SJSA1 (cell line): ENCODE measurements around the gene STX4. TPM values are rescaled to one million over a fixed set of nuclear protein-coding genes. Genes with fewer than 3 reads are reported as not detected.

Experiments used
- DNase-seq, 2 experiments: peaks; one replicate each; pipeline ENCODE4 v3.0.0-alpha.2; 2015 to 2020; ENCODE audit warnings: low spot score in 2 of 2, low read depth in 1 of 2
- H3K27ac ChIP-seq: fragments of 250-450 bp; sonication (Bioruptor Pico); 2 replicates; pipeline ENCODE4 v1.5.1; 2020; ENCODE audit warnings: mild to moderate bottlenecking, moderate library complexity
- H3K27me3 ChIP-seq: fragments of 250-450 bp; sonication (Bioruptor Pico); replicated peaks from 2 replicates; pipeline ENCODE4 v1.5.1; 2020; ENCODE audit warnings: mild to moderate bottlenecking, moderate library complexity
- H3K36me3 ChIP-seq: fragments of 250-450 bp; sonication (Bioruptor Pico); 2 replicates; pipeline ENCODE4 v1.5.1; 2020; ENCODE audit warnings: mild to moderate bottlenecking
- H3K4me1 ChIP-seq: fragments of 250-450 bp; sonication (Bioruptor Pico); replicated peaks from 2 replicates; pipeline ENCODE4 v1.6.1; 2021; ENCODE audit warnings: mild to moderate bottlenecking
- H3K4me3 ChIP-seq: fragments of 250-450 bp; sonication (Bioruptor Pico); 2 replicates; pipeline ENCODE4 v1.5.1; 2020; ENCODE audit warnings: mild to moderate bottlenecking
- H3K9me3 ChIP-seq: fragments of 250-450 bp; sonication (Bioruptor Pico); replicated peaks from 2 replicates; pipeline ENCODE4 v1.5.1; 2020; ENCODE audit warnings: mild to moderate bottlenecking
- total RNA-seq: library from RNA; depleted of rRNA; stranded (reverse); fragments of >200 nt; shearing (Covaris generic); gene quantifications from 2 replicates; pipeline ENCODE4 v1.2.3, GENCODE V29; 2014

STX4 gene
- total RNA-seq, 1 experiment from 2014 or later: 11.8 TPM

DNA sequence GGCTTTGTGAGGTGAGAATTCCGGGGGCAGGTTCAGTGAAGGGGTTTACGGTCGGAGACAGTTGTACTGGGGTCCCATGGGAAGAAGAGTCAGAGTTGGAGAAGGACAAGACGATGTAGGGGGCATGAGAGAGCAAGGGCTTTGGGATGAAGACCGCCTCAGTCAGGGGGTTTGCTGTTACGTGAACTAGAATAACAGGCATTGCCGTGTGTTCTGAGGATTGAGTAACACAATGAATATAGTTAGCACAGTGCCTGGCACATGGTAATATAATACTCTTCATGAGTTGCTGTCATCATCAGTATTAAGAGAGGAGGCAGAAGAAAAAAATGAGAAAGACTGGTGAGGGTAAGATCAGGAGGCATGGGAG, 41.4 kb downstream of the STX4 start:
- no peaks in the 10 kb centered on the region for H3K9me3 ChIP-seq
- DNase-seq: no peak
- H3K27me3 ChIP-seq: no peaks in the 10 kb centered on the region
- peak overlapping the region; percentile 80 for H3K27ac ChIP-seq
- H3K36me3 ChIP-seq: peaks cover 61% of the 10 kb centered on the region
- H3K4me3 ChIP-seq: peak overlapping the region; percentile 86
- H3K4me1 ChIP-seq: peaks cover 17% of the 10 kb centered on the region

DNA sequence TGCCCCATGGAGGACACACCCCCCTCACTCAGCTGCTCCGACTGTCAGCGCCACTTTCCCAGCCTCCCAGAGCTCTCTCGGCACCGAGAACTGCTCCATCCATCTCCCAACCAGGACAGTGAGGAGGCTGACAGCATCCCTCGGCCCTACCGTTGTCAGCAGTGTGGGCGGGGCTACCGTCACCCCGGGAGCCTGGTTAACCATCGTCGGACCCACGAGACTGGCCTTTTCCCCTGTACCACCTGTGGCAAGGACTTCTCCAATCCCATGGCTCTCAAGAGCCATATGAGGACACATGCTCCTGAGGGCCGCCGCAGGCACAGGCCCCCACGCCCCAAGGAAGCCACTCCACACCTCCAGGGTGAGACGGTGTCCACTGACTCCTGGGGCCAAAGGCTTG, 43.0 kb downstream of the STX4 start:
- Histone ChIP-seq H3K27me3 (no peaks in the 10 kb centered on the region), H3K36me3 (peaks cover 76% of the 10 kb centered on the region), H3K27ac (no peak overlapping the region), H3K4me1 (peaks cover 17% of the 10 kb centered on the region), H3K4me3 (no peak overlapping the region), H3K9me3 (no peaks in the 10 kb centered on the region)
- no peak for DNase-seq

DNA sequence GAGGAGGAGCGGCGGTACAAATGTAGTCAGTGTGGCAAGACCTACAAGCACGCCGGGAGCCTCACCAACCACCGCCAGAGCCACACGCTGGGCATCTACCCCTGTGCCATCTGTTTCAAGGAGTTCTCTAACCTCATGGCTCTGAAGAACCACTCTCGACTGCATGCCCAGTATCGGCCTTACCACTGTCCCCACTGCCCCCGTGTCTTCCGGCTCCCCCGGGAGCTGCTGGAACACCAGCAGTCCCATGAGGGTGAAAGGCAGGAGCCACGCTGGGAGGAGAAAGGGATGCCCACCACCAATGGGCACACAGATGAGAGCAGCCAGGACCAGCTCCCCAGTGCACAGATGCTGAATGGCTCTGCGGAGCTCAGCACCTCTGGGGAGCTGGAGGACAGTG, 43.7 kb downstream of the STX4 start:
- Histone ChIP-seq H3K9me3 (no peaks in the 10 kb centered on the region), H3K27ac (no peak overlapping the region), H3K4me3 (no peak overlapping the region), H3K36me3 (peaks cover 81% of the 10 kb centered on the region), H3K27me3 (no peaks in the 10 kb centered on the region), H3K4me1 (peaks cover 11% of the 10 kb centered on the region)
- no peak for DNase-seq

DNA sequence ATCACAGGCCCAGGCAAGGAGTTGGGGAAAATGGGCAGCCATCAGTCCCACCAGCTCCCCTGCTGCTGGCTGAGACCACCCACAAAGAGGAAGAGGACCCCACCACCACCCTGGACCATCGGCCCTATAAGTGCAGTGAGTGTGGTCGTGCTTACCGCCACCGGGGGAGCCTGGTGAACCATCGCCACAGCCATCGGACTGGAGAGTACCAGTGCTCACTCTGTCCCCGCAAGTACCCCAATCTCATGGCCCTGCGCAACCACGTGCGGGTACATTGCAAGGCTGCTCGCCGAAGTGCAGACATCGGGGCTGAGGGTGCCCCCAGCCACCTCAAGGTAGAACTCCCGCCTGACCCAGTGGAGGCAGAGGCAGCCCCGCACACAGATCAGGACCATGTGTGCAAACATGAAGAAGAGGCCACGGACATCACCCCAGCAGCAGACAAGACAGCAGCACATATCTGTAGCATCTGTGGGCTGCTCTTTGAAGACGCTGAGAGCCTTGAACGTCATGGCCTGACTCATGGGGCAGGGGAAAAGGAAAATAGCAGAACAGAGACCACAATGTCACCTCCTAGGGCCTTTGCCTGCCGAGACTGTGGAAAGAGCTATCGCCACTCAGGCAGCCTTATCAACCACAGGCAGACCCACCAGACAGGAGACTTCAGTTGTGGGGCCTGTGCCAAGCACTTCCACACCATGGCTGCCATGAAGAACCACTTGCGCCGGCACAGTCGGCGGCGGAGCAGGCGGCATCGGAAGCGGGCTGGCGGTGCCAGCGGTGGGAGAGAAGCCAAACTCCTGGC, 44.4 kb downstream of the STX4 start:
- H3K4me3 ChIP-seq: no peak overlapping the region
- no peak for DNase-seq
- no peaks in the 10 kb centered on the region for H3K27me3 ChIP-seq
- H3K27ac ChIP-seq: no peak overlapping the region
- no peaks in the 10 kb centered on the region for H3K9me3 ChIP-seq
- H3K36me3 ChIP-seq: peaks cover 84% of the 10 kb centered on the region
- peaks cover 9% of the 10 kb centered on the region for H3K4me1 ChIP-seq

DNA sequence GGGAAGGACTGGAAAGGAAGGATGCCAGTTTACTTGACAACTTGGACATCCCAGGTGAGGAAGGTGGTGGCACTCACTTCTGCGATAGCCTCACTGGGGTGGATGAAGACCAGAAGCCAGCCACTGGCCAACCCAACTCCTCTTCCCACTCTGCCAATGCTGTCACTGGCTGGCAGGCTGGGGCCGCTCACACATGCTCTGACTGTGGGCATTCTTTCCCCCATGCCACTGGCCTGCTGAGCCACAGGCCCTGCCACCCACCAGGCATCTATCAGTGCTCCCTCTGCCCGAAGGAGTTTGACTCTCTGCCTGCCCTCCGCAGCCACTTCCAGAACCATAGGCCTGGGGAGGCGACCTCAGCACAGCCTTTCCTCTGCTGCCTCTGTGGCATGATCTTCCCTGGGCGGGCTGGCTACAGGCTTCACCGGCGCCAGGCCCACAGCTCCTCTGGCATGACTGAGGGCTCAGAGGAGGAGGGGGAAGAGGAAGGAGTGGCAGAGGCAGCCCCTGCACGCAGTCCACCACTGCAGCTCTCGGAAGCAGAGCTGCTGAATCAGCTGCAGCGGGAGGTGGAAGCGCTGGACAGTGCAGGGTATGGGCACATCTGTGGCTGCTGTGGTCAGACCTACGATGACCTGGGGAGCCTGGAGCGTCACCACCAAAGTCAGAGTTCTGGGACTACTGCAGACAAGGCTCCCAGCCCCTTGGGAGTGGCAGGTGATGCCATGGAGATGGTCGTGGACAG, 45.4 kb downstream of the STX4 start:
- Histone ChIP-seq H3K4me3 (no peak overlapping the region), H3K9me3 (no peaks in the 10 kb centered on the region), H3K36me3 (peaks cover 75% of the 10 kb centered on the region), H3K27me3 (no peaks in the 10 kb centered on the region), H3K27ac (no peak overlapping the region), H3K4me1 (peaks cover 9% of the 10 kb centered on the region)
- DNase-seq: no peak

DNA sequence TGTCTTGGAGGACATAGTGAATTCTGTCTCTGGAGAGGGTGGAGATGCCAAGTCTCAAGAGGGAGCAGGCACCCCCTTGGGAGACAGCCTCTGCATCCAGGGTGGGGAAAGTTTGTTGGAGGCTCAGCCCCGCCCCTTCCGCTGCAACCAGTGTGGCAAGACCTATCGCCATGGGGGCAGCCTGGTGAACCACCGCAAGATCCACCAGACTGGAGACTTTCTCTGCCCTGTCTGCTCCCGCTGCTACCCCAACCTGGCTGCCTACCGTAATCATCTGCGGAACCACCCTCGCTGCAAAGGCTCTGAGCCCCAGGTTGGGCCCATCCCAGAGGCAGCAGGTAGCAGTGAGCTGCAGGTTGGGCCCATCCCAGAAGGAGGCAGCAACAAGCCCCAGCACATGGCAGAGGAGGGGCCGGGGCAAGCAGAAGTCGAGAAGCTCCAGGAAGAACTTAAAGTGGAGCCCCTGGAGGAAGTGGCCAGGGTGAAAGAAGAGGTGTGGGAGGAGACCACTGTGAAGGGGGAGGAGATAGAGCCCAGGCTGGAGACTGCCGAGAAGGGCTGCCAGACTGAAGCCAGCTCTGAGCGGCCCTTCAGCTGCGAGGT, 46.1 kb downstream of the STX4 start:
- no peak for DNase-seq
- Histone ChIP-seq H3K36me3 (peaks cover 82% of the 10 kb centered on the region), H3K27ac (no peak overlapping the region), H3K4me1 (peaks cover 9% of the 10 kb centered on the region), H3K9me3 (no peaks in the 10 kb centered on the region), H3K4me3 (no peak overlapping the region), H3K27me3 (no peaks in the 10 kb centered on the region)

DNA sequence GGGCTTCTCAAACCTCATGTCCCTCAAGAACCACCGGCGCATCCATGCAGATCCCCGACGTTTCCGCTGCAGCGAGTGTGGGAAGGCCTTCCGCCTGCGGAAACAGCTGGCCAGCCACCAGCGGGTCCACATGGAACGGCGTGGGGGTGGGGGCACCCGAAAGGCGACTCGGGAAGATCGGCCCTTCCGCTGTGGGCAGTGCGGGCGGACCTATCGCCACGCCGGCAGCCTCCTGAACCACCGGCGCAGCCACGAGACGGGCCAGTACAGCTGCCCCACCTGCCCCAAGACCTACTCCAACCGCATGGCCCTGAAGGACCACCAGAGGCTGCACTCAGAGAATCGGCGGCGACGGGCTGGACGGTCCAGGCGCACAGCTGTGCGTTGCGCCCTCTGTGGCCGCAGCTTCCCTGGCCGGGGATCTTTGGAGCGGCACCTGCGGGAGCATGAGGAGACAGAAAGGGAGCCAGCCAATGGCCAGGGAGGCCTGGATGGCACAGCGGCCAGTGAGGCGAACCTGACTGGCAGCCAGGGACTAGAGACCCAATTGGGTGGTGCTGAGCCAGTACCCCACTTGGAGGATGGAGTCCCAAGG, 46.8 kb downstream of the STX4 start:
- Histone ChIP-seq H3K36me3 (peaks cover 87% of the 10 kb centered on the region), H3K27ac (no peak overlapping the region), H3K4me3 (no peak overlapping the region), H3K4me1 (peaks cover 5% of the 10 kb centered on the region), H3K27me3 (no peaks in the 10 kb centered on the region), H3K9me3 (no peaks in the 10 kb centered on the region)
- DNase-seq: peak in 1 of 2 experiments; percentile 45

DNA sequence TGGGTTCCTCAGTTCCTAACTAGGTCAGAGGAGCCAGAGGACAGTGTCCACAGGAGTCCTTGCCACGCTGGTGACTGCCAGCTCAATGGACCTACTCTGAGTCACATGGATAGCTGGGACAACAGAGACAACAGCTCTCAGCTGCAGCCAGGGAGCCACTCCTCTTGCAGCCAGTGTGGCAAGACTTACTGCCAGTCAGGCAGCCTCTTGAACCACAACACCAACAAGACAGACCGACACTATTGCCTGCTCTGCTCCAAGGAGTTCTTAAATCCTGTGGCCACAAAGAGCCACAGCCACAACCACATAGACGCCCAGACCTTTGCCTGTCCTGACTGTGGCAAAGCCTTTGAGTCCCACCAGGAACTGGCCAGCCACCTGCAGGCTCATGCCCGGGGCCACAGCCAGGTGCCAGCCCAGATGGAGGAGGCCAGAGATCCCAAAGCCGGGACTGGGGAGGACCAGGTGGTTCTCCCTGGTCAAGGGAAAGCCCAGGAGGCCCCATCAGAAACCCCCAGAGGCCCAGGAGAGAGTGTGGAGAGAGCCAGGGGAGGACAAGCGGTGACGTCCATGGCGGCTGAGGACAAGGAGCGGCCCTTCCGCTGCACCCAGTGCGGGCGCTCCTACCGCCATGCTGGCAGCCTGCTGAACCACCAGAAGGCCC, 47.5 kb downstream of the STX4 start:
- no peak for DNase-seq
- Histone ChIP-seq H3K4me3 (no peak overlapping the region), H3K36me3 (peaks cover 84% of the 10 kb centered on the region), H3K9me3 (no peaks in the 10 kb centered on the region), H3K4me1 (no peaks in the 10 kb centered on the region), H3K27ac (no peak overlapping the region), H3K27me3 (no peaks in the 10 kb centered on the region)

DNA sequence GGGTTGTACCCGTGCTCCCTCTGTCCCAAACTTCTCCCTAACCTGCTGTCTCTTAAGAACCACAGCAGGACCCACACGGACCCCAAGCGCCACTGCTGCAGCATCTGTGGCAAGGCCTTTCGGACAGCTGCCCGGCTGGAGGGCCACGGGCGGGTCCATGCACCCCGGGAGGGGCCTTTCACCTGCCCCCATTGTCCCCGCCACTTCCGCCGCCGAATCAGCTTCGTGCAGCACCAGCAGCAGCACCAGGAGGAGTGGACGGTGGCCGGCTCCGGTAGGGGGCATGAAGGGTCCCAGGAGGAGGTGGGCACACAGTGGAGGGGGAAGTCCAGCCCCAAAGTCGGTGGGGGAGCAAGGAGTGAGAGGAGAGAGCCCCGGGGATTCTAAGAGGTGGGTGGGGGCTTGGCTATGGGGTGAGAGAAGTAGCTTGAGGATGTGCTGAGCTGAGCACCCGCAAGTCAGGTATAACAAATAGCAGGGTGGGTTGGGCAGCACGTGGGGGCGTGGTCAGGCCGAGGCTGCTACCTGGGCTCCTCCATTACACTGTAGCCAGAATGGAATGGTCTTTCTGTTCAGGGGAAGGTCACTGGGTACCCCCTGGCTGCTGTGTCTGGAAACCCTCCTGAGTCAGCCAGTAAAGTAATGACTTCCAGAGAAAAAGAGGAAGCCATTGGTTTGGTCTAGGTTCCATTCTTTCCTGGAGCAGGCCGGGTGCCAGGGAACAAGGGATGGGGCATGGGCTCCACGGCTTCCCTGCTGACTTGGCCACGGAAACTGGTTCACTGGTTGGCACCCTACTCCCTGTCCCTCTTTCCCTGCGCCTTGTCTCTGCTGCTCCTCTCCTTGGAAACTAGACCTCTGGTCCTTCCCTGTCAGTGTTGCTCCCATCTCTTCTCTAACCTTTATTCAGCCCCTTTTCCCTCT, 48.3 kb downstream of the STX4 start:
- no peak for DNase-seq

DNA sequence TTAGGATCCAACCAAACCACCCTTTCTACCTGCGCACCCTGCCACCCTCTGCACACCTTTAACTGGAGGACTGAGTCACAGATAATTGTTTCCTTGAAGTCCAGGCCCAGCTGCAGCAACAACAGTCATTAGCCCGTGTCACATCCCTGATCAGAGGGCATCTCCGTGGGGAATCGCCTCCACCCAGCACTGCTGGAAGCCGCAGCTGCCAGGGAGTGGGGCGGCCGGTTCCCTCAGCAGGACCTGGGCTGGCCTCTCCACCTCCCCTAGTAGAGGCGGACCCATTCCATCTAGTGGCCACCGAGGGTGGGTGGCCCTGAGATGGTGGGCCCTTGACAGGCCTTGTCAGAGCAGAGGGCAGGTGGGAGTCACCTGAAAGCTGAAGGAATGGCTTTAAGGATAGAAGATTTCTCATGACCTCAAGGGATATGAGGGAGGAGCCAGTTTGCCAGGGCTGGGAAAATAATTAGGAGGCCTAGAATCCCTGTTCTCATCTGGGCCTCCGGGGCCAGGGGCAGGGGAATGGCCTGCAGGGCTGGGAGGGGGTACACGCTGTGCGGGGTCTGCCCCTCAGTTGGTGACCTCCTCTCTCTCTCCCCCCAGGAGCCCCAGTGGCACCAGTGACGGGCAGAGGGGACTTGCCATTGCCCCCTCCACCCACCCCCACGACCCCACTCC, 49.1 kb downstream of the STX4 start:
- H3K27me3 ChIP-seq: no peaks in the 10 kb centered on the region
- no peak for DNase-seq
- H3K36me3 ChIP-seq: peaks cover 67% of the 10 kb centered on the region
- H3K4me1 ChIP-seq: no peaks in the 10 kb centered on the region
- H3K4me3 ChIP-seq: no peak overlapping the region
- no peaks in the 10 kb centered on the region for H3K9me3 ChIP-seq
- H3K27ac ChIP-seq: no peak overlapping the region

More for the DNA sequence above, 48.3 kb downstream of the STX4 start:
- H3K9me3 ChIP-seq: no peaks in the 10 kb centered on the region
- no peak overlapping the region for H3K4me3 ChIP-seq
- no peaks in the 10 kb centered on the region for H3K27me3 ChIP-seq
- H3K36me3 ChIP-seq: peaks cover 76% of the 10 kb centered on the region
- H3K4me1 ChIP-seq: no peaks in the 10 kb centered on the region
- H3K27ac ChIP-seq: no peak overlapping the region

DNA sequence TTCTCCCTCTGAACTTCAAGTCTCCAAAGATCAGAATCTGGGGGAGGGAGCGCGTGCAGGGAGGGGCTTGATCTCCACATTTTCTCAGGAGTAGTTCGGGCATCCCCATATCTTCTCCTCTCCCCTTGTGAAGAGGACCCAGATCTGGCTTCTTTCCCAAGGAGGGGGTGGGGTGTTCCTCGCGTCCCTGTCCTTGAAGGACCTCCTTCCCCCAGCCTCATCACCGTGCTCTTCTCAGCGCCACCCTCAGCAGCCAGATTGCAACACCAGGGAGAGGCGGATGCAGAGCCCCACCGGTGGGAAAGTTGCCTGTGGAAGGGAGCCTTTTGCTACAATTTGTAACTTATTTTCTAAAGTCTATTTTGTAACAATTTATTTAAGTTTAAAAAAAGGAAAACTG, 49.7 kb downstream of the STX4 start:
- DNase-seq: no peak
- Histone ChIP-seq H3K27me3 (no peaks in the 10 kb centered on the region), H3K4me3 (no peak overlapping the region), H3K9me3 (no peaks in the 10 kb centered on the region), H3K4me1 (no peaks in the 10 kb centered on the region), H3K27ac (no peak overlapping the region), H3K36me3 (peaks cover 62% of the 10 kb centered on the region)

DNA sequence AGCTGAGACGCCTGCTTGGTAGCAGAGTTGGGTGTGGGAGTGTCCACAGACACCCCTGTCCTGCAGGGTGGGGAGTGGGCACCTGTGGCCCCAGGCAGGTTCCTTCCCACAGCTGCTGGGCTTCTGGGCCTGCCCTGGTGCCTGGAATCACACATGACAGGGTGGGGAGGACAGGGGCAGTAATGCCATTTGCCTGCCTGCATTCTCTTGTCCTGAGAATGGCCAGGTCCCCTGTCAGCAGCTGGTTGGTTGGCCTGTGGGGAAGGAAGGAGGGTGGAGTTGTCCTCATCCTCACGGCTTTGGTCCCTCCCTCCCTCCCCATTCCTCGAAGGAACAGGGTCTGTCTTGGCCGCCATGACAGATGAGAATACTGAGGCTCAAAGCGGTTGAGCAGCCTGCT, 50.2 kb downstream of the STX4 start:
- Histone ChIP-seq H3K27ac (no peak overlapping the region), H3K4me1 (no peaks in the 10 kb centered on the region), H3K9me3 (no peaks in the 10 kb centered on the region), H3K4me3 (no peak overlapping the region), H3K36me3 (peaks cover 57% of the 10 kb centered on the region), H3K27me3 (no peaks in the 10 kb centered on the region)
- DNase-seq: no peak
